ENCODE measurements around the gene PLOD3. TPM values are rescaled to one million over a fixed set of nuclear protein-coding genes. Genes with fewer than 3 reads are reported as not detected.

The PLOD3 gene
- total and polyA plus RNA-seq, 12 donors, result 27.1 to 61.2 (median 36.9) TPM

GRCh38 chr7:101159696-101160674, 57.4 kb downstream of the PLOD3 start:
- ATAC-seq (no peak), DNase-seq (no peak)
- Histone ChIP-seq H3K27ac (no peak overlapping the region), H3K9me3 (no peaks in the 10 kb centered on the region), H3K4me1 (peaks cover 13 to 37% (median 34%) of the 10 kb centered on the region in 9 donors), H3K27me3 (peaks cover 9 to 48% (median 39%) of the 10 kb centered on the region in 7 donors), H3K36me3 (peaks cover 0 to 44% (median 8%) of the 10 kb centered on the region in 9 donors), H3K4me3 (no peak overlapping the region)
- TF ChIP-seq CTCF (IDR thresholded peaks at IDR 0.05), result no peak
- intact Hi-C loops (cut with DNase I), result no loop called here
- WGBS, 2 donors, result 80 to 83% methylated on average over 31 of the region's 31 CpGs

DNA sequence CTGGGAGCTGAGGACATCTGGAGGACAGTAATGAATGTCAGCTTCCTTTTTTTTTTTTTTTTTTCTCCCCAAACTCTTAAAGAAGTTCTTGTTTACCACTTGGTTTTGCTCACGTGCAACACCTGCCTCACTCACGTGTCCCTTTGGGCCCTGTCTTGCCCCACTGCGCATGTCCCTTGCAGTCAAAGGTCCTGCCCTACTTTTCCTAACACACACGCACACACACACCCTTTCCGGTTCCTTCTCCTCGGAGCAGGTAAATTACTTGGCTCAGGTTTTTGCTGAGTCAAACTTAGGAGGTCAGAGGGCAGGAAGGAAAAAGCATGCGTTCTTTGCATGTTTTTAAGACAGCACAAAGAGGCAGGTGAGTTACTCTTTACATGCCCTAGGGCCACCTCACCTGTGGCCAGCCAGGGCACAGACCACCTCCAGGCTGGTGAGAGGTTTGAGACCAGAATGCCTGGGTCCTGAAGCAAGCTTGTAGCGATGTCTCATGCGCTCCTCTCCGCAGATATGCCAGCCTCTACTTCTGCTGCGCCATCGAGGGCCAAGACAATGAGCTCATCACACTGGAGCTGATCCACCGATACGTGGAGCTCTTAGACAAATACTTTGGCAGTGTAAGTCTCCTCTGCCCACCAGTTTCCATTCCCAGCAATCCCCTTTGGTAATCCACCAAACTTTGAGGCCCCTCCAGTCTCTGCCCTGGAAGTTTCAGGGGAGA, 60.4 kb downstream of the PLOD3 start:
- intact Hi-C loops (cut with DNase I), result no loop called here

DNA sequence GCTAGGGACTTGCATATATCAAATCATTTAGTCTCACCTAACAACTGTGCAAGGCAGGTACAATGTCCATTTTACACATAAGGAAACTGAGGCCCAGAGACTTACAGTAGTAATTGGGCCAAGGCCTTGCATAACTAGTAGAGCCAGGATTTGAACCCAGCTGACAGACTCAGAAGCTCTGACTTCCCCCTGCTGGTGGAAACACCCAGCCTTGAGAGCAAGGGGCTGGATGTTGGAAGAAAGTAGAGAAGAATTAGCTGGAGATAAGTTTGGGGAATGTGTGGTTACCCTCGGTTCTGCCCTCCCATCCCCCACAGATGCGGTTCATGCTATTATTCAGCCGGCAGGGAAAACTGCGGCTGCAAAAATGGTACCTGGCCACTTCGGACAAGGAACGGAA, 61.1 kb downstream of the PLOD3 start:
- intact Hi-C loops (cut with DNase I), result no loop called here
- no peak for TF ChIP-seq CTCF (IDR thresholded peaks at IDR 0.05)
- 79 to 82% methylated on average over 6 of the region's 6 CpGs for WGBS, 2 donors

More for the DNA sequence above, 60.4 kb downstream of the PLOD3 start:
- Histone ChIP-seq H3K4me3 (no peak overlapping the region), H3K4me1 (peaks cover 3 to 20% (median 12%) of the 10 kb centered on the region in 9 donors), H3K27me3 (peaks cover 0 to 20% (median 9%) of the 10 kb centered on the region in 7 donors), H3K27ac (no peak overlapping the region), H3K36me3 (peaks cover 0 to 44% (median 8%) of the 10 kb centered on the region in 9 donors), H3K9me3 (no peaks in the 10 kb centered on the region)
- no peak for TF ChIP-seq CTCF (IDR thresholded peaks at IDR 0.05)
- no peak for ATAC-seq
- DNase-seq, result no peak
- 90% methylated on average over 14 of the region's 14 CpGs for WGBS, 2 donors

More for the DNA sequence above, 61.1 kb downstream of the PLOD3 start:
- Histone ChIP-seq H3K27me3 (peaks cover 0 to 12% (median 2%) of the 10 kb centered on the region in 7 donors), H3K36me3 (peaks cover 0 to 43% (median 8%) of the 10 kb centered on the region in 9 donors), H3K9me3 (no peaks in the 10 kb centered on the region), H3K4me3 (no peak overlapping the region), H3K27ac (no peak overlapping the region), H3K4me1 (peaks cover 3 to 20% (median 10%) of the 10 kb centered on the region in 9 donors)
- DNase-seq, result no peak
- no peak for ATAC-seq

Small RNA genes lying within 50 kb of the gene (microRNA-seq; reads per million reads assigned to microRNA genes)
- 0 to 0.51 reads per million in 2 donors for gene MIR4653

Other genes starting within 250 kb of the PLOD3 start
- gene MUC12, start 248.0 kb downstream of the PLOD3 start, total RNA-seq, result not detected
- under 1 TPM in 1 of 2 donors, not detected in 1; 0.49 TPM for gene MUC12, start 248.0 kb downstream of the PLOD3 start, polyA plus RNA-seq
- gene MUC17, start 197.5 kb downstream of the PLOD3 start, total RNA-seq, result not detected
- not detected for gene MUC17, start 197.5 kb downstream of the PLOD3 start, polyA plus RNA-seq
- gene TRIM56, start 132.1 kb downstream of the PLOD3 start, total RNA-seq, result 10 to 100 TPM; 12.8 to 28.4 (median 16.7) TPM
- 10 to 100 TPM in 1 of 2 donors, 1 to 10 TPM in 1; 5.8 to 12.9 TPM for gene TRIM56, start 132.1 kb downstream of the PLOD3 start, polyA plus RNA-seq
- gene SERPINE1, start 90.5 kb downstream of the PLOD3 start, total RNA-seq, result 10 to 100 TPM in 3 of 10 donors, 1 to 10 TPM in 7; 1.2 to 67.8 (median 4.6) TPM
- 100 to 1,000 TPM in 1 of 2 donors, 1 to 10 TPM in 1; 2.1 to 269 TPM for gene SERPINE1, start 90.5 kb downstream of the PLOD3 start, polyA plus RNA-seq
- gene AP1S1, start 63.1 kb downstream of the PLOD3 start, total RNA-seq, result 10 to 100 TPM in 7 of 10 donors, 1 to 10 TPM in 3; 7.8 to 15.2 (median 11.2) TPM
- gene AP1S1, start 63.1 kb downstream of the PLOD3 start, polyA plus RNA-seq, result 10 to 100 TPM; 16.1 to 33.1 TPM
- not detected for gene VGF, start 52.0 kb downstream of the PLOD3 start, total RNA-seq
- under 1 TPM in 1 of 2 donors, not detected in 1; 0.17 TPM for gene VGF, start 52.0 kb downstream of the PLOD3 start, polyA plus RNA-seq
- gene NAT16, start 37.3 kb downstream of the PLOD3 start, total RNA-seq, result not detected
- not detected for gene NAT16, start 37.3 kb downstream of the PLOD3 start, polyA plus RNA-seq
- gene MOGAT3, start 16.5 kb downstream of the PLOD3 start, total RNA-seq, result not detected
- gene MOGAT3, start 16.5 kb downstream of the PLOD3 start, polyA plus RNA-seq, result not detected
- gene ZNHIT1, start 584 bp upstream of the PLOD3 start, total RNA-seq, result 10 to 100 TPM; 45.4 to 59.3 (median 49.8) TPM
- gene ZNHIT1, start 584 bp upstream of the PLOD3 start, polyA plus RNA-seq, result 100 to 1,000 TPM in 1 of 2 donors, 10 to 100 TPM in 1; 99.2 to 194 TPM
- gene CLDN15, start 20.2 kb upstream of the PLOD3 start, total RNA-seq, result 1 to 10 TPM; 1.2 to 3.3 (median 1.7) TPM
- 1 to 10 TPM; 3.8 to 5.4 TPM for gene CLDN15, start 20.2 kb upstream of the PLOD3 start, polyA plus RNA-seq
- 100 to 1,000 TPM; 251 to 350 (median 292) TPM for gene FIS1, start 27.5 kb upstream of the PLOD3 start, total RNA-seq
- 100 to 1,000 TPM; 147 to 439 TPM for gene FIS1, start 27.5 kb upstream of the PLOD3 start, polyA plus RNA-seq
- gene IFT22, start 104.2 kb upstream of the PLOD3 start, total RNA-seq, result 10 to 100 TPM; 19.9 to 44.1 (median 32.5) TPM
- 10 to 100 TPM; 11.3 to 37.9 TPM for gene IFT22, start 104.2 kb upstream of the PLOD3 start, polyA plus RNA-seq
- under 1 TPM in 1 of 10 donors, not detected in 9; 0.50 TPM for gene COL26A1, start 145.3 kb upstream of the PLOD3 start, total RNA-seq
- under 1 TPM in 1 of 2 donors, not detected in 1; 0.07 TPM for gene COL26A1, start 145.3 kb upstream of the PLOD3 start, polyA plus RNA-seq

All from heart right ventricle (tissue), 16 donors.